SK-N-SH (cell line): ENCODE data around the gene RUVBL2. TPM values are rescaled to one million over a fixed set of nuclear protein-coding genes. Genes with fewer than 3 reads are reported as not detected.

Experiments
- CTCF ChIA-PET: fragments of 300-600, 350-600 bp; formaldehyde crosslinking; extraction: SDS; loops from one replicate; lab custom pipeline; 2021; lab: Yijun Ruan, JAX
- POLR2A ChIA-PET: fragments of 350-600 bp; sonication (Branson Sonifier 250); formaldehyde crosslinking; extraction: SDS; loops from one replicate; lab custom pipeline; 2020; ENCODE audit warnings: antibody characterized with exemption, inconsistent platforms; lab: Yijun Ruan, JAX
- DNase-seq: peaks from one replicate; pipeline ENCODE4 v3.0.0; 2012
- H2AFZ ChIP-seq: fragments of 200-600 bp; sonication (generic); 2 replicates; pipeline ENCODE4 v1.8.1; 2016; ENCODE audit warnings: antibody characterized with exemption, mild to moderate bottlenecking, low read depth
- H3F3A ChIP-seq: fragments of 200-600 bp; sonication (generic); replicated peaks from 2 replicates; pipeline ENCODE3; 2016; ENCODE audit warnings: antibody characterized with exemption, mild to moderate bottlenecking; ENCODE audit not compliant: insufficient read depth
- H3K27ac ChIP-seq, 2 experiments: fragments of 200-500 bp in 1 of 2; fragments of 200-600 bp in 1 of 2; sonication (Bioruptor generic) in 1 of 2; sonication (generic), shearing (Covaris generic) in 1 of 2; 2 replicates each; pipeline versions ENCODE4 v1.5.1 to v1.6.1; 2014 to 2016; ENCODE audit warnings: low read depth in 2 of 2, inconsistent platforms in 1 of 2, low read length in 1 of 2, mild to moderate bottlenecking in 1 of 2, mixed read lengths in 1 of 2
- H3K27me3 ChIP-seq: fragments of 200-600 bp; sonication (generic), shearing (Covaris generic); 2 replicates; pipeline ENCODE4 v1.6.1; 2016; ENCODE audit warnings: mixed run types; ENCODE audit not compliant: insufficient read depth
- H3K36me3 ChIP-seq, 2 experiments: fragments of 200-500 bp in 1 of 2; fragments of 200-600 bp in 1 of 2; sonication (Bioruptor generic) in 1 of 2; sonication (generic) in 1 of 2; replicated peaks in 1 of 2; 2 replicates each; pipeline versions ENCODE3 to v1.5.1; 2014 to 2016; ENCODE audit warnings: low read length in 1 of 2, mild to moderate bottlenecking in 1 of 2; ENCODE audit not compliant: insufficient read depth in 2 of 2, control insufficient read depth in 1 of 2
- H3K4me1 ChIP-seq, 2 experiments: fragments of 200-500 bp in 1 of 2; fragments of 200-600 bp in 1 of 2; sonication (Bioruptor generic) in 1 of 2; sonication (generic), shearing (Covaris generic) in 1 of 2; 2 replicates each; pipeline versions ENCODE4 v1.5.1 to v1.6.1; 2014 to 2016; ENCODE audit warnings: low read depth in 1 of 2, low read length in 1 of 2, mixed run types in 1 of 2; ENCODE audit not compliant: insufficient read depth in 2 of 2, control insufficient read depth in 1 of 2
- H3K4me2 ChIP-seq: fragments of 200-600 bp; sonication (generic), shearing (Covaris generic); 2 replicates; pipeline ENCODE4 v1.6.1; 2017; ENCODE audit warnings: mixed run types
- H3K4me3 ChIP-seq, 2 experiments: fragments of 200-500 bp in 1 of 2; fragments of 200-600 bp in 1 of 2; sonication (Bioruptor generic) in 1 of 2; sonication (generic), shearing (Covaris generic) in 1 of 2; 2 replicates each; pipeline versions ENCODE4 v1.5.1 to v1.8.1; 2014 to 2016; ENCODE audit warnings: low read depth in 2 of 2, inconsistent platforms in 1 of 2, low read length in 1 of 2, mild to moderate bottlenecking in 1 of 2, mixed read lengths in 1 of 2, moderate library complexity in 1 of 2
- H3K79me2 ChIP-seq: fragments of 200-600 bp; sonication (generic); 2 replicates; pipeline ENCODE4 v1.8.1; 2017; ENCODE audit warnings: mild to moderate bottlenecking; ENCODE audit not compliant: insufficient read depth
- H3K9ac ChIP-seq: fragments of 200-600 bp; sonication (generic); 2 replicates; pipeline ENCODE4 v1.6.1; 2017; ENCODE audit warnings: mixed run types
- H3K9me2 ChIP-seq: fragments of 200-600 bp; sonication (generic); 2 replicates; pipeline ENCODE4 v1.6.1; 2017; ENCODE audit warnings: mixed run types
- H3K9me3 ChIP-seq: fragments of 200-600 bp; sonication (generic); 2 replicates; pipeline ENCODE4 v1.6.1; 2017; ENCODE audit warnings: mixed run types, mild to moderate bottlenecking, moderate library complexity
- H4K20me1 ChIP-seq: fragments of 200-600 bp; sonication (generic); 2 replicates; pipeline ENCODE4 v1.6.1; 2017; ENCODE audit warnings: mild to moderate bottlenecking, mixed run types; ENCODE audit not compliant: insufficient read depth
- CHD2 ChIP-seq: fragments of 150-350 bp; IDR thresholded peaks from 2 replicates; pipeline ENCODE4 v1.6.1; 2018; ENCODE audit warnings: low read length; ENCODE audit not compliant: partially characterized antibody
- CTCF ChIP-seq: fragments of 200-600 bp; sonication (generic); IDR thresholded peaks from 2 replicates; pipeline ENCODE4 v1.6.1; 2017; ENCODE audit warnings: antibody characterized with exemption, mild to moderate bottlenecking, moderate library complexity
- ELF1 ChIP-seq: IDR thresholded peaks from 2 replicates; pipeline ENCODE4 v1.4.0; 2012
- FOXJ3 ChIP-seq: sonication (generic); formaldehyde crosslinking; IDR thresholded peaks from 2 replicates; pipeline ENCODE4 v1.5.1; 2020; ENCODE audit warnings: mild to moderate bottlenecking, missing genetic modification reagents
- FOXM1 ChIP-seq: IDR thresholded peaks from 2 replicates; pipeline ENCODE4 v1.4.0; 2012; ENCODE audit warnings: low read depth, mild to moderate bottlenecking
- GATA2 ChIP-seq: sonication (generic); formaldehyde crosslinking; IDR thresholded peaks from 2 replicates; pipeline ENCODE4 v1.5.0; 2020; ENCODE audit warnings: mild to moderate bottlenecking, missing genetic modification reagents
- IRF3 ChIP-seq: fragments of 150-350 bp; IDR thresholded peaks from 2 replicates; pipeline ENCODE4 v1.6.1; 2016; ENCODE audit warnings: mild to moderate bottlenecking, low read depth, low read length
- JUND ChIP-seq: IDR thresholded peaks from 2 replicates; pipeline ENCODE4 v1.4.0; 2012
- MAX ChIP-seq: IDR thresholded peaks from 2 replicates; pipeline ENCODE4 v1.4.0; 2012; ENCODE audit warnings: low read depth
- MEF2A ChIP-seq: IDR thresholded peaks from 2 replicates; pipeline ENCODE4 v1.4.0; 2012; ENCODE audit warnings: low read depth, borderline replicate concordance
- NFIC ChIP-seq: IDR thresholded peaks from 2 replicates; pipeline ENCODE4 v1.4.0; 2012; ENCODE audit warnings: borderline replicate concordance
- PBX3 ChIP-seq: IDR thresholded peaks from 2 replicates; pipeline ENCODE4; 2012
- POLR2AphosphoS5 ChIP-seq: IDR thresholded peaks from 2 replicates; pipeline ENCODE4 v1.6.1; 2012; ENCODE audit warnings: low read depth, low read length
- RAD21 ChIP-seq: IDR thresholded peaks from 2 replicates; pipeline ENCODE4 v1.6.1; 2012; ENCODE audit warnings: mild to moderate bottlenecking, low read length
- SIN3A ChIP-seq: IDR thresholded peaks from 2 replicates; pipeline ENCODE4 v1.6.1; 2012; ENCODE audit warnings: low read depth, mild to moderate bottlenecking, low read length, moderate library complexity, borderline replicate concordance
- TCF12 ChIP-seq: IDR thresholded peaks from 2 replicates; pipeline ENCODE4 v1.4.0; 2012
- USF2 ChIP-seq: fragments of 150-350 bp; IDR thresholded peaks from 2 replicates; pipeline ENCODE4 v1.6.1; 2017; ENCODE audit warnings: antibody characterized with exemption, low read length, low read depth, borderline replicate concordance
- ZBTB33 ChIP-seq: IDR thresholded peaks from 2 replicates; pipeline ENCODE4 v1.4.0; 2012; ENCODE audit warnings: low read depth, borderline replicate concordance
- WGBS: methylation state at CpG from one replicate; pipeline ENCODE4 v1.1.6; 2017; ENCODE audit warnings: low lambda C conversion rate; 5-methylcytosine and 5-hydroxymethylcytosine counted together
- polyA plus RNA-seq, 3 experiments: library from polyadenylated mRNA; depleted of rRNA; stranded (reverse); fragments of >200 nt; gene quantifications; 2 replicates each; pipeline ENCODE4 v1.2.3, GENCODE V29; 2012

The RUVBL2 gene
- polyA plus RNA-seq, 1 of the 3 experiments (the other 2 are of a cell fraction) = 459 TPM

- TF ChIP-seq USF2 = no peak
- TF ChIP-seq CTCF = peak; percentile 81
- TF ChIP-seq MAX = peak; percentile 95
- TF ChIP-seq ZBTB33 = no peak
- TF ChIP-seq FOXJ3 (CRISPR knock-in tag) = no peak
- no peak for TF ChIP-seq MEF2A
- TF ChIP-seq POLR2AphosphoS5 = peak; percentile 97
- TF ChIP-seq GATA2 = no peak
- TF ChIP-seq TCF12 = no peak
These were observed at the start of gene RUVBL2, which contains the start of gene GYS1 (continued) for GRCh38 chr19:48993175-48994034.

- POLR2A ChIA-PET = no interaction called here
- no peak for TF ChIP-seq PBX3
- TF ChIP-seq ELF1 = no peak
- TF ChIP-seq JUND = no peak
- no peak for TF ChIP-seq ZBTB33
- no peak for TF ChIP-seq SIN3A
- TF ChIP-seq IRF3 = no peak
- no peak for TF ChIP-seq NFIC
- no peak for TF ChIP-seq FOXJ3 (CRISPR knock-in tag)
- TF ChIP-seq CHD2 = no peak
- TF ChIP-seq RAD21 = no peak
- TF ChIP-seq FOXM1 = no peak
- TF ChIP-seq MEF2A = no peak
These were observed 48.3 kb upstream of the RUVBL2 start for GRCh38 chr19:48945415-48945814.

More at GRCh38 chr19:48945415-48945814, 48.3 kb upstream of the RUVBL2 start:
- no peak overlapping the region for H3K9ac ChIP-seq
- no peak overlapping the region for H3K27ac ChIP-seq
- DNase-seq = no peak
- H3F3A ChIP-seq = no peaks in the 10 kb centered on the region
- no peak overlapping the region for H3K4me3 ChIP-seq
- no peaks in the 10 kb centered on the region for H3K9me3 ChIP-seq
- H3K36me3 ChIP-seq = no peaks in the 10 kb centered on the region
- H3K4me2 ChIP-seq = no peak overlapping the region
- WGBS = 76% methylated on average over 5 of the region's 5 CpGs
- CTCF ChIA-PET = no interaction called here
- no peak overlapping the region for H2AFZ ChIP-seq
- H3K27me3 ChIP-seq = no peaks in the 10 kb centered on the region
- H3K9me2 ChIP-seq = no peaks in the 10 kb centered on the region
- no peaks in the 10 kb centered on the region for H3K4me1 ChIP-seq
- H3K79me2 ChIP-seq = no peaks in the 10 kb centered on the region
- no peaks in the 10 kb centered on the region for H4K20me1 ChIP-seq
